Progenitor cell of endocrine pancreas (in vitro differentiated cells): ENCODE results near the gene ARHGAP27. TPM values are rescaled to one million over a fixed set of nuclear protein-coding genes. Genes with fewer than 3 reads are reported as not detected.

Experiments used
- DNase-seq: peaks from one replicate; pipeline ENCODE4 v3.0.0; 2021; ENCODE audit warnings: low spot score; ENCODE audit not compliant: unreplicated experiment
- H3K27ac Mint-ChIP-seq: 2 replicates; pipeline ENCODE4 v1.8.0; 2021; ENCODE audit warnings: mild to moderate bottlenecking, moderate library complexity, mixed read lengths
- H3K27me3 Mint-ChIP-seq: 2 replicates; pipeline ENCODE4 v1.8.0; 2021; ENCODE audit warnings: mixed read lengths
- H3K36me3 Mint-ChIP-seq: 2 replicates; pipeline ENCODE4 v1.8.0; 2022; ENCODE audit warnings: mixed read lengths; ENCODE audit not compliant: insufficient read depth
- H3K4me1 Mint-ChIP-seq: 2 replicates; pipeline ENCODE4 v1.8.0; 2021; ENCODE audit warnings: low read depth, mixed read lengths
- H3K4me3 Mint-ChIP-seq: 2 replicates; pipeline ENCODE4 v1.8.0; 2021; ENCODE audit warnings: low read depth, mild to moderate bottlenecking, moderate library complexity, mixed read lengths
- H3K9me3 Mint-ChIP-seq: 2 replicates; pipeline ENCODE4 v1.8.0; 2021; ENCODE audit warnings: low read depth, mixed read lengths
- CTCF ChIP-seq: fragments of 200-600 bp; sonication (generic); IDR thresholded peaks from one replicate; pipeline ENCODE4 v1.5.0; 2021; ENCODE audit warnings: antibody characterized with exemption, mild to moderate bottlenecking; ENCODE audit not compliant: unreplicated experiment
- total RNA-seq: library from RNA; stranded (reverse); gene quantifications from 2 replicates; pipeline ENCODE4 v1.2.1, GENCODE V29; 2021

The ARHGAP27 gene
- total RNA-seq, 1 donor from 2014 or later: 7.6 TPM

- Mint-ChIP-seq H3K36me3 (no peaks in the 10 kb centered on the region), H3K4me3 (no peak overlapping the region), H3K27ac (no peak overlapping the region), H3K9me3 (no peaks in the 10 kb centered on the region), H3K4me1 (no peaks in the 10 kb centered on the region), H3K27me3 (peaks cover 27% of the 10 kb centered on the region)
- DNase-seq: no peak
- TF ChIP-seq CTCF: no peak
These were observed 69.2 kb downstream of the ARHGAP27 start for GRCh38 chr17:45363498-45363897.

- Mint-ChIP-seq H3K4me3 (no peak overlapping the region), H3K27ac (no peak overlapping the region), H3K4me1 (no peaks in the 10 kb centered on the region), H3K27me3 (peaks cover 27% of the 10 kb centered on the region), H3K9me3 (no peaks in the 10 kb centered on the region), H3K36me3 (no peaks in the 10 kb centered on the region)
- TF ChIP-seq CTCF: no peak
- no peak for DNase-seq
These were observed 70.7 kb downstream of the ARHGAP27 start for GRCh38 chr17:45361976-45362375.

- Mint-ChIP-seq H3K27ac (no peak overlapping the region), H3K27me3 (peaks cover 27% of the 10 kb centered on the region), H3K4me1 (no peaks in the 10 kb centered on the region), H3K4me3 (no peak overlapping the region), H3K9me3 (no peaks in the 10 kb centered on the region), H3K36me3 (no peaks in the 10 kb centered on the region)
- no peak for TF ChIP-seq CTCF
- no peak for DNase-seq
These were observed 71.2 kb downstream of the ARHGAP27 start for GRCh38 chr17:45361451-45361850.

GRCh38 chr17:45357364-45357997 lies 75.2 kb downstream of the ARHGAP27 start:
- no peak for DNase-seq

GRCh38 chr17:45355087-45355486 lies 77.6 kb downstream of the ARHGAP27 start:
- no peak for DNase-seq
- Mint-ChIP-seq H3K4me3 (no peak overlapping the region), H3K27me3 (peaks cover 7% of the 10 kb centered on the region), H3K4me1 (no peaks in the 10 kb centered on the region), H3K9me3 (peaks cover 13% of the 10 kb centered on the region), H3K36me3 (no peaks in the 10 kb centered on the region), H3K27ac (peak overlapping the region; percentile 1)
- TF ChIP-seq CTCF: no peak

More at GRCh38 chr17:45357364-45357997, 75.2 kb downstream of the ARHGAP27 start:
- Mint-ChIP-seq H3K36me3 (no peaks in the 10 kb centered on the region), H3K4me3 (no peak overlapping the region), H3K9me3 (no peaks in the 10 kb centered on the region), H3K27ac (no peak overlapping the region), H3K4me1 (no peaks in the 10 kb centered on the region), H3K27me3 (peaks cover 12% of the 10 kb centered on the region)
- TF ChIP-seq CTCF: no peak
